HepG2 (cell line): ENCODE results near the gene EPHB4. TPM values are rescaled to one million over a fixed set of nuclear protein-coding genes. Genes with fewer than 3 reads are reported as not detected.
A peak's percentile ranks its signal among the peaks of the same experiment; 100 is the strongest.

Source experiments
- BATF2 ChIP-seq: sonication (generic); formaldehyde crosslinking; IDR thresholded peaks from 2 replicates; pipeline ENCODE4 v1.8.0; 2022; ENCODE audit warnings: mild to moderate bottlenecking, missing genetic modification reagents, moderate library complexity
- DNMT1 ChIP-seq: sonication (generic); formaldehyde crosslinking; IDR thresholded peaks from 2 replicates; pipeline ENCODE4 v1.5.1; 2020; ENCODE audit warnings: mild to moderate bottlenecking, missing genetic modification reagents
- EHMT2 ChIP-seq: fragments of 200-600 bp; sonication (generic); IDR thresholded peaks from 2 replicates; pipeline ENCODE4 v1.7.0; 2017; ENCODE audit warnings: antibody characterized with exemption, low read depth, low read length, borderline replicate concordance
- ERF ChIP-seq: IDR thresholded peaks from 2 replicates; pipeline ENCODE4 v1.6.1; 2018; ENCODE audit warnings: missing biosample characterization, missing genetic modification reagents
- FOXJ3 ChIP-seq: sonication (generic); formaldehyde crosslinking; IDR thresholded peaks from 2 replicates; pipeline ENCODE4 v1.4.0; 2020; ENCODE audit warnings: missing genetic modification reagents, mild to moderate bottlenecking, borderline replicate concordance
- HES4 ChIP-seq: sonication (generic); formaldehyde crosslinking; IDR thresholded peaks from 2 replicates; pipeline ENCODE4 v1.9.0; 2021; ENCODE audit warnings: mild to moderate bottlenecking, missing genetic modification reagents, borderline replicate concordance
- KDM1A ChIP-seq: IDR thresholded peaks from 2 replicates; pipeline ENCODE4 v1.6.1; 2016; ENCODE audit warnings: missing compliant biosample characterization
- MXD4 ChIP-seq: IDR thresholded peaks from 2 replicates; pipeline ENCODE4 v1.6.1; 2016; ENCODE audit warnings: mild to moderate bottlenecking, missing biosample characterization, missing genetic modification reagents
- RFX3 ChIP-seq: IDR thresholded peaks from 2 replicates; pipeline ENCODE4 v1.6.1; 2016; ENCODE audit warnings: missing biosample characterization, missing genetic modification reagents
- TCF12 ChIP-seq, 2 experiments: fragments of 450-650 bp in 1 of 2; sonication (generic) in 1 of 2; formaldehyde crosslinking in 1 of 2; IDR thresholded peaks; 2 replicates each; pipeline versions ENCODE4 v1.6.1 to v1.8.0; 2017 to 2022; ENCODE audit warnings: antibody characterized with exemption in 1 of 2, mild to moderate bottlenecking in 1 of 2, missing genetic modification reagents in 1 of 2, moderate library complexity in 1 of 2
- ZBTB3 ChIP-seq: sonication (generic); formaldehyde crosslinking; IDR thresholded peaks from 2 replicates; pipeline ENCODE4 v1.4.0; 2020; ENCODE audit warnings: low read depth, mild to moderate bottlenecking, moderate library complexity, missing genetic modification reagents, borderline replicate concordance
- ZKSCAN5 ChIP-seq: sonication (generic); formaldehyde crosslinking; IDR thresholded peaks from 2 replicates; pipeline ENCODE4 v1.5.1; 2020; ENCODE audit warnings: mild to moderate bottlenecking, missing genetic modification reagents
- ZNF282 ChIP-seq: fragments of 450-650 bp; IDR thresholded peaks from 2 replicates; pipeline ENCODE4 v1.6.1; 2018; ENCODE audit not compliant: partially characterized antibody
- ZNF629 ChIP-seq: sonication (generic); formaldehyde crosslinking; conservative IDR thresholded peaks from 2 replicates; pipeline ENCODE4 v1.5.0; 2020; ENCODE audit warnings: missing genetic modification reagents
- polyA plus RNA-seq, 8 experiments: library from polyadenylated mRNA; depleted of rRNA in 3 of 8; stranded (reverse) in 7 of 8; unstranded in 1 of 8; fragments of >200 nt; fragmentation: Illumina TruSeq in 4 of 8; extraction: Trizol in 4 of 8; gene quantifications; 2 replicates each; pipeline versions ENCODE4 v1.2.1 to v1.2.3, GENCODE V29; 2011 to 2016; ENCODE audit warnings: low read depth in 4 of 8, missing spikeins in 1 of 8, mixed read lengths in 1 of 8; ENCODE audit not compliant: insufficient read depth in 1 of 8
- total RNA-seq, 5 experiments: library from RNA; depleted of rRNA; stranded (reverse); fragments of >200 nt; fragmentation: Illumina TruSeq; extraction: Trizol; gene quantifications; 2 replicates each; pipeline ENCODE4 v1.2.3, GENCODE V29; 2016; ENCODE audit warnings: low read depth in 1 of 5
- TF ChIP-seq, protein P1 (sequence below): sonication (generic); formaldehyde crosslinking; IDR thresholded peaks from 2 replicates; pipeline ENCODE4 v1.9.0; 2021; ENCODE audit warnings: missing genetic modification reagents, borderline replicate concordance
- TF ChIP-seq, protein P2 (sequence below): sonication (generic); formaldehyde crosslinking; conservative IDR thresholded peaks from 2 replicates; pipeline ENCODE4 v1.4.0; 2020; ENCODE audit warnings: missing genetic modification reagents
- TF ChIP-seq, protein P3 (sequence below): sonication (generic); formaldehyde crosslinking; IDR thresholded peaks from 2 replicates; pipeline ENCODE4; 2020; ENCODE audit warnings: missing genetic modification reagents, mild to moderate bottlenecking, borderline replicate concordance
- TF ChIP-seq, protein P4 (sequence below): sonication (generic); formaldehyde crosslinking; IDR thresholded peaks from 2 replicates; pipeline ENCODE4 v1.8.0; 2022; ENCODE audit warnings: mild to moderate bottlenecking, missing genetic modification reagents
- TF ChIP-seq, protein P5 (sequence below): sonication (generic); formaldehyde crosslinking; conservative IDR thresholded peaks from 2 replicates; pipeline ENCODE4 v1.4.0; 2020; ENCODE audit warnings: missing genetic modification reagents

Gene EPHB4
- total and polyA plus RNA-seq, 2 of the 13 experiments (the other 11 are each of a cell fraction or from before 2014, with no cell fraction given), result 61.4 to 69.6 TPM

DNA sequence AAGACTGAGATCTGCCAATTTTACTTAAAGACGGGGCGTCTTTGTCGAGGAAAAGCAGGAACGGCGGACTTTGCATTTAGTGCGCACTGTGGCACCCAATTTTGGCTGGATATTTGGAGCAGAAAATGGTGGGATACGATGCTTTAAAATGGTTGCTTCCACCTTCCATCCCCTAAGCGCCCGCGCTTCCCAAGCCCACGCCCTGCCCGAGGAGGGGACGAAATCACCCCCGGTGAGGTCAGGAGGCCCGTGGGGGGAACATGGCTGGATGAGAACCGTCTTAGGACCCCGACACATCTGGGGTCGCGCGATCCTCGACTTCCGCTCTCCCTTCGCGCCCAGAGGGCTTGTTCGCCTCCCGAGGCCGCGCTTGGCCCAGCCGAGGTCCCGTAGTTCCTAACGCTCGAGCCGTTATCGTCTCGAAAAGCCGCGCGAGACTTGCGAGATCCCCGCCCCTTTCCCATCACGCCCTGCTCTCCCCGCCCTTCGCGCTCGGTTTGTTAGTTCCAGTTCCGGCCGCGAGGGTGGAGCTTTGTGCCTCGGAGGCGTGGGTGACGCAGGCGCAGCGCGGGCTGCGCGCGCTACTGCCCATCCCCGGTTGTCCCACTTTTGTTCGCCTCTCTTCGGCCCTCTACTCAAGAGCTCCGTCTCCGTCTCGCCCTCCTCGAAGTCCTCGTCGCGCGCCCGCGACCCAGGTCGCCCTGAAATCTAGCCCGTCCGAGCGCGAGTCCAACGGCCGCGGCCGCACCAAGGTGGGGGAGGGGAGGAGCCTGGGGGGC, 47.4 kb upstream of the EPHB4 start, which contains the start of gene SRRT (continued):
- TF ChIP-seq, protein P1, sequence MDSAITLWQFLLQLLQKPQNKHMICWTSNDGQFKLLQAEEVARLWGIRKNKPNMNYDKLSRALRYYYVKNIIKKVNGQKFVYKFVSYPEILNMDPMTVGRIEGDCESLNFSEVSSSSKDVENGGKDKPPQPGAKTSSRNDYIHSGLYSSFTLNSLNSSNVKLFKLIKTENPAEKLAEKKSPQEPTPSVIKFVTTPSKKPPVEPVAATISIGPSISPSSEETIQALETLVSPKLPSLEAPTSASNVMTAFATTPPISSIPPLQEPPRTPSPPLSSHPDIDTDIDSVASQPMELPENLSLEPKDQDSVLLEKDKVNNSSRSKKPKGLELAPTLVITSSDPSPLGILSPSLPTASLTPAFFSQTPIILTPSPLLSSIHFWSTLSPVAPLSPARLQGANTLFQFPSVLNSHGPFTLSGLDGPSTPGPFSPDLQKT (CRISPR knock-in tag), result no peak
- TF ChIP-seq, protein P2, sequence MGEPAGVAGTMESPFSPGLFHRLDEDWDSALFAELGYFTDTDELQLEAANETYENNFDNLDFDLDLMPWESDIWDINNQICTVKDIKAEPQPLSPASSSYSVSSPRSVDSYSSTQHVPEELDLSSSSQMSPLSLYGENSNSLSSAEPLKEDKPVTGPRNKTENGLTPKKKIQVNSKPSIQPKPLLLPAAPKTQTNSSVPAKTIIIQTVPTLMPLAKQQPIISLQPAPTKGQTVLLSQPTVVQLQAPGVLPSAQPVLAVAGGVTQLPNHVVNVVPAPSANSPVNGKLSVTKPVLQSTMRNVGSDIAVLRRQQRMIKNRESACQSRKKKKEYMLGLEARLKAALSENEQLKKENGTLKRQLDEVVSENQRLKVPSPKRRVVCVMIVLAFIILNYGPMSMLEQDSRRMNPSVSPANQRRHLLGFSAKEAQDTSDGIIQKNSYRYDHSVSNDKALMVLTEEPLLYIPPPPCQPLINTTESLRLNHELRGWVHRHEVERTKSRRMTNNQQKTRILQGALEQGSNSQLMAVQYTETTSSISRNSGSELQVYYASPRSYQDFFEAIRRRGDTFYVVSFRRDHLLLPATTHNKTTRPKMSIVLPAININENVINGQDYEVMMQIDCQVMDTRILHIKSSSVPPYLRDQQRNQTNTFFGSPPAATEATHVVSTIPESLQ (CRISPR knock-in tag), result no peak
- TF ChIP-seq ERF (CRISPR knock-in tag) (peak; percentile 67; the same call in 1 of the 2 replicates), TCF12 (IDR thresholded peaks at IDR 0.05) (no peak), TCF12 (CRISPR knock-in tag; IDR thresholded peaks at IDR 0.05) (peak; percentile 68; the same call in 1 of the 2 replicates), HES4 (CRISPR knock-in tag) (0 out of 2 replicates have a peak, but pooled peaks have one; percentile 4), FOXJ3 (no peak), DNMT1 (CRISPR knock-in tag) (no peak), MXD4 (CRISPR knock-in tag) (peak; percentile 41; the same call in 1 of the 2 replicates), ZNF282 (no peak), KDM1A (CRISPR knock-in tag) (no peak), ZBTB3 (CRISPR knock-in tag) (peak; percentile 93; the same call in 1 of the 2 replicates), BATF2 (peak; percentile 70; the same call in 1 of the 2 replicates), EHMT2 (no peak), ZKSCAN5 (CRISPR knock-in tag) (no peak), RFX3 (CRISPR knock-in tag) (no peak), ZNF629 (CRISPR knock-in tag) (no peak)
- TF ChIP-seq, protein P3, sequence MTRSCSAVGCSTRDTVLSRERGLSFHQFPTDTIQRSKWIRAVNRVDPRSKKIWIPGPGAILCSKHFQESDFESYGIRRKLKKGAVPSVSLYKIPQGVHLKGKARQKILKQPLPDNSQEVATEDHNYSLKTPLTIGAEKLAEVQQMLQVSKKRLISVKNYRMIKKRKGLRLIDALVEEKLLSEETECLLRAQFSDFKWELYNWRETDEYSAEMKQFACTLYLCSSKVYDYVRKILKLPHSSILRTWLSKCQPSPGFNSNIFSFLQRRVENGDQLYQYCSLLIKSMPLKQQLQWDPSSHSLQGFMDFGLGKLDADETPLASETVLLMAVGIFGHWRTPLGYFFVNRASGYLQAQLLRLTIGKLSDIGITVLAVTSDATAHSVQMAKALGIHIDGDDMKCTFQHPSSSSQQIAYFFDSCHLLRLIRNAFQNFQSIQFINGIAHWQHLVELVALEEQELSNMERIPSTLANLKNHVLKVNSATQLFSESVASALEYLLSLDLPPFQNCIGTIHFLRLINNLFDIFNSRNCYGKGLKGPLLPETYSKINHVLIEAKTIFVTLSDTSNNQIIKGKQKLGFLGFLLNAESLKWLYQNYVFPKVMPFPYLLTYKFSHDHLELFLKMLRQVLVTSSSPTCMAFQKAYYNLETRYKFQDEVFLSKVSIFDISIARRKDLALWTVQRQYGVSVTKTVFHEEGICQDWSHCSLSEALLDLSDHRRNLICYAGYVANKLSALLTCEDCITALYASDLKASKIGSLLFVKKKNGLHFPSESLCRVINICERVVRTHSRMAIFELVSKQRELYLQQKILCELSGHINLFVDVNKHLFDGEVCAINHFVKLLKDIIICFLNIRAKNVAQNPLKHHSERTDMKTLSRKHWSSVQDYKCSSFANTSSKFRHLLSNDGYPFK (CRISPR knock-in tag), result peak; percentile 93; the same call in 1 of the 2 replicates
- TF ChIP-seq, protein P4, sequence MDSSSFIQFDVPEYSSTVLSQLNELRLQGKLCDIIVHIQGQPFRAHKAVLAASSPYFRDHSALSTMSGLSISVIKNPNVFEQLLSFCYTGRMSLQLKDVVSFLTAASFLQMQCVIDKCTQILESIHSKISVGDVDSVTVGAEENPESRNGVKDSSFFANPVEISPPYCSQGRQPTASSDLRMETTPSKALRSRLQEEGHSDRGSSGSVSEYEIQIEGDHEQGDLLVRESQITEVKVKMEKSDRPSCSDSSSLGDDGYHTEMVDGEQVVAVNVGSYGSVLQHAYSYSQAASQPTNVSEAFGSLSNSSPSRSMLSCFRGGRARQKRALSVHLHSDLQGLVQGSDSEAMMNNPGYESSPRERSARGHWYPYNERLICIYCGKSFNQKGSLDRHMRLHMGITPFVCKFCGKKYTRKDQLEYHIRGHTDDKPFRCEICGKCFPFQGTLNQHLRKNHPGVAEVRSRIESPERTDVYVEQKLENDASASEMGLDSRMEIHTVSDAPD, result peak; percentile 19; the same call in 1 of the 2 replicates
- TF ChIP-seq, protein P5, sequence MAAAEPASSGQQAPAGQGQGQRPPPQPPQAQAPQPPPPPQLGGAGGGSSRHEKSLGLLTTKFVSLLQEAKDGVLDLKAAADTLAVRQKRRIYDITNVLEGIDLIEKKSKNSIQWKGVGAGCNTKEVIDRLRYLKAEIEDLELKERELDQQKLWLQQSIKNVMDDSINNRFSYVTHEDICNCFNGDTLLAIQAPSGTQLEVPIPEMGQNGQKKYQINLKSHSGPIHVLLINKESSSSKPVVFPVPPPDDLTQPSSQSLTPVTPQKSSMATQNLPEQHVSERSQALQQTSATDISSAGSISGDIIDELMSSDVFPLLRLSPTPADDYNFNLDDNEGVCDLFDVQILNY (CRISPR knock-in tag), result peak; percentile 71; the same call in 1 of the 2 replicates
